Mesendoderm (in vitro differentiated cells): ENCODE data around the gene DLG1.

ENCODE experiments used
- DNase-seq: peaks from one replicate; pipeline ENCODE4 v3.0.0; 2013
- H2AK5ac ChIP-seq: 2 replicates; pipeline ENCODE4 v1.6.1; 2013; ENCODE audit warnings: low read length, inconsistent platforms
- H2BK120ac ChIP-seq: 2 replicates; pipeline ENCODE4 v1.6.1; 2013; ENCODE audit warnings: low read depth, mild to moderate bottlenecking, low read length, moderate library complexity, mixed read lengths
- H2BK15ac ChIP-seq: replicated peaks from 2 replicates; pipeline ENCODE4 v1.6.1; 2013; ENCODE audit warnings: low read depth, mild to moderate bottlenecking, moderate library complexity
- H2BK5ac ChIP-seq: 2 replicates; pipeline ENCODE4 v1.6.1; 2013; ENCODE audit warnings: low read length, inconsistent platforms
- H3K18ac ChIP-seq: 2 replicates; pipeline ENCODE4 v1.6.1; 2013; ENCODE audit warnings: mild to moderate bottlenecking, low read length, mixed read lengths
- H3K23ac ChIP-seq: one replicate; pipeline ENCODE4 v1.6.1; 2013; ENCODE audit warnings: low read length
- H3K27ac ChIP-seq: 2 replicates; pipeline ENCODE4 v1.5.1; 2013; ENCODE audit warnings: low read depth, mild to moderate bottlenecking, inconsistent platforms, low read length, moderate library complexity
- H3K27me3 ChIP-seq: 2 replicates; pipeline ENCODE4 v1.6.1; 2013; ENCODE audit warnings: low read length, control low read depth, mild to moderate bottlenecking, inconsistent platforms; ENCODE audit not compliant: insufficient read depth, poor library complexity
- H3K36me3 ChIP-seq: 2 replicates; pipeline ENCODE4 v1.6.1; 2013; ENCODE audit warnings: low read length, inconsistent platforms; ENCODE audit not compliant: control insufficient read depth, insufficient read depth
- H3K4ac ChIP-seq: one replicate; pipeline ENCODE4 v1.6.1; 2013; ENCODE audit warnings: low read depth, mild to moderate bottlenecking, low read length, moderate library complexity
- H3K4me1 ChIP-seq: 2 replicates; pipeline ENCODE4 v1.6.1; 2013; ENCODE audit warnings: low read depth, low read length, inconsistent platforms; ENCODE audit not compliant: control insufficient read depth
- H3K4me2 ChIP-seq: 2 replicates; pipeline ENCODE4 v1.6.1; 2013; ENCODE audit warnings: low read length
- H3K4me3 ChIP-seq: 2 replicates; pipeline ENCODE4 v1.5.1; 2013; ENCODE audit warnings: mild to moderate bottlenecking, low read length
- H3K56ac ChIP-seq: one replicate; pipeline ENCODE4 v1.6.1; 2013; ENCODE audit warnings: low read length
- H3K79me1 ChIP-seq: 2 replicates; pipeline ENCODE4 v1.6.1; 2013; ENCODE audit warnings: low read length, inconsistent platforms
- H3K79me2 ChIP-seq: 2 replicates; pipeline ENCODE4 v1.6.1; 2013; ENCODE audit warnings: mild to moderate bottlenecking, low read length; ENCODE audit not compliant: control insufficient read depth, insufficient read depth
- H3K9ac ChIP-seq: 2 replicates; pipeline ENCODE4 v1.6.1; 2013; ENCODE audit warnings: low read length, inconsistent platforms
- H4K5ac ChIP-seq: one replicate; pipeline ENCODE4 v1.6.1; 2013; ENCODE audit warnings: low read length
- H4K8ac ChIP-seq: one replicate; pipeline ENCODE4 v1.6.1; 2013; ENCODE audit warnings: low read depth, mild to moderate bottlenecking, control low read depth, low read length, moderate library complexity
- WGBS: extraction: QIAGEN DNeasy Blood & Tissue Kit; methylation state at CpG from one replicate; pipeline ENCODE4 v1.1.7; 2013; ENCODE audit warnings: low lambda C conversion rate, missing lambda C conversion rate; ENCODE audit not compliant: insufficient coverage; ENCODE audit errors: extremely low coverage; 5-methylcytosine and 5-hydroxymethylcytosine counted together

Gene DLG1

GRCh38 chr3:197305854-197306253, 7.4 kb upstream of the DLG1 start:
- peak overlapping the region; percentile 54 for H2BK120ac ChIP-seq
- no peaks in the 10 kb centered on the region for H3K79me1 ChIP-seq
- no CpG with 5 or more reads among the region's 1 CpG for WGBS
- H2BK5ac ChIP-seq = no peak overlapping the region
- no peak overlapping the region for H3K4ac ChIP-seq
- no peaks in the 10 kb centered on the region for H3K4me1 ChIP-seq
- H3K27me3 ChIP-seq = no peaks in the 10 kb centered on the region
- H3K36me3 ChIP-seq = no peaks in the 10 kb centered on the region
- H2AK5ac ChIP-seq = peak overlapping the region; percentile 7
- H3K79me2 ChIP-seq = no peaks in the 10 kb centered on the region
- H3K4me3 ChIP-seq = no peak overlapping the region
- no peak overlapping the region for H4K8ac ChIP-seq
- no peak overlapping the region for H2BK15ac ChIP-seq
- DNase-seq = no peak
- no peak overlapping the region for H3K23ac ChIP-seq
- H4K5ac ChIP-seq = no peak overlapping the region
- no peak overlapping the region for H3K18ac ChIP-seq
- H3K56ac ChIP-seq = no peak overlapping the region
- no peak overlapping the region for H3K4me2 ChIP-seq
- no peak overlapping the region for H3K9ac ChIP-seq
- no peak overlapping the region for H3K27ac ChIP-seq

GRCh38 chr3:197303452-197303851, 5.0 kb upstream of the DLG1 start:
- no peak overlapping the region for H3K27ac ChIP-seq
- peaks cover 5% of the 10 kb centered on the region for H3K4me1 ChIP-seq
- no peak overlapping the region for H3K4me2 ChIP-seq
- no peaks in the 10 kb centered on the region for H3K27me3 ChIP-seq
- H3K4me3 ChIP-seq = no peak overlapping the region
- no peaks in the 10 kb centered on the region for H3K79me1 ChIP-seq
- H4K5ac ChIP-seq = no peak overlapping the region
- no peak overlapping the region for H4K8ac ChIP-seq
- no peak overlapping the region for H2AK5ac ChIP-seq
- no peak for DNase-seq
- H3K9ac ChIP-seq = no peak overlapping the region
- WGBS = no CpG with 5 or more reads among the region's 6 CpGs
- H3K23ac ChIP-seq = no peak overlapping the region
- H3K18ac ChIP-seq = no peak overlapping the region
- no peak overlapping the region for H2BK15ac ChIP-seq
- no peaks in the 10 kb centered on the region for H3K36me3 ChIP-seq
- H2BK5ac ChIP-seq = no peak overlapping the region
- H3K56ac ChIP-seq = no peak overlapping the region
- no peaks in the 10 kb centered on the region for H3K79me2 ChIP-seq
- no peak overlapping the region for H3K4ac ChIP-seq
- no peak overlapping the region for H2BK120ac ChIP-seq

- no peak overlapping the region for H4K8ac ChIP-seq
- no peaks in the 10 kb centered on the region for H3K79me2 ChIP-seq
- no CpG with 5 or more reads among the region's 3 CpGs for WGBS
- H3K4me3 ChIP-seq = no peak overlapping the region
- no peak overlapping the region for H3K4me2 ChIP-seq
- no peak overlapping the region for H2BK120ac ChIP-seq
- H3K4me1 ChIP-seq = peaks cover 5% of the 10 kb centered on the region
- H3K27me3 ChIP-seq = no peaks in the 10 kb centered on the region
- H3K27ac ChIP-seq = no peak overlapping the region
- no peak overlapping the region for H2BK5ac ChIP-seq
- H3K23ac ChIP-seq = no peak overlapping the region
- no peak overlapping the region for H4K5ac ChIP-seq
- no peak overlapping the region for H3K56ac ChIP-seq
- no peaks in the 10 kb centered on the region for H3K36me3 ChIP-seq
- H2BK15ac ChIP-seq = no peak overlapping the region
- no peak overlapping the region for H2AK5ac ChIP-seq
- H3K4ac ChIP-seq = no peak overlapping the region
- H3K9ac ChIP-seq = no peak overlapping the region
- H3K18ac ChIP-seq = no peak overlapping the region
- H3K79me1 ChIP-seq = no peaks in the 10 kb centered on the region
- no peak for DNase-seq
These were observed 4.4 kb upstream of the DLG1 start for GRCh38 chr3:197302696-197303341.

GRCh38 chr3:197302033-197302432, 3.6 kb upstream of the DLG1 start:
- no peak overlapping the region for H2BK120ac ChIP-seq
- no peak for DNase-seq
- no peak overlapping the region for H3K9ac ChIP-seq
- no peak overlapping the region for H3K23ac ChIP-seq
- H3K79me2 ChIP-seq = peaks cover 3% of the 10 kb centered on the region
- no peaks in the 10 kb centered on the region for H3K27me3 ChIP-seq
- H3K56ac ChIP-seq = no peak overlapping the region
- H2BK15ac ChIP-seq = no peak overlapping the region
- no peak overlapping the region for H3K4ac ChIP-seq
- H3K4me2 ChIP-seq = no peak overlapping the region
- peaks cover under 1% of the 10 kb centered on the region for H3K79me1 ChIP-seq
- no peak overlapping the region for H3K27ac ChIP-seq
- no peak overlapping the region for H4K5ac ChIP-seq
- H3K18ac ChIP-seq = no peak overlapping the region
- H3K36me3 ChIP-seq = no peaks in the 10 kb centered on the region
- no CpG with 5 or more reads among the region's 3 CpGs for WGBS
- no peak overlapping the region for H2BK5ac ChIP-seq
- H2AK5ac ChIP-seq = no peak overlapping the region
- H3K4me1 ChIP-seq = peaks cover 5% of the 10 kb centered on the region
- H3K4me3 ChIP-seq = no peak overlapping the region
- no peak overlapping the region for H4K8ac ChIP-seq

GRCh38 chr3:197300361-197300760, 1.9 kb upstream of the DLG1 start:
- Histone ChIP-seq H3K4me3 (no peak overlapping the region), H2BK15ac (no peak overlapping the region), H3K56ac (no peak overlapping the region), H3K18ac (no peak overlapping the region), H3K27me3 (no peaks in the 10 kb centered on the region), H3K23ac (no peak overlapping the region), H2BK120ac (no peak overlapping the region), H4K5ac (no peak overlapping the region), H3K4me2 (no peak overlapping the region), H3K79me2 (peaks cover 5% of the 10 kb centered on the region), H2AK5ac (no peak overlapping the region), H3K9ac (no peak overlapping the region), H2BK5ac (no peak overlapping the region), H3K4ac (peak overlapping the region; percentile 7), H3K79me1 (peaks cover 2% of the 10 kb centered on the region), H3K4me1 (peaks cover 5% of the 10 kb centered on the region), H3K27ac (no peak overlapping the region), H4K8ac (no peak overlapping the region), H3K36me3 (no peaks in the 10 kb centered on the region)
- WGBS = no CpG with 5 or more reads among the region's 7 CpGs
- no peak for DNase-seq
